H9 (cell line): ENCODE data around the gene LMTK2. TPM values are rescaled to one million over a fixed set of nuclear protein-coding genes. Genes with fewer than 3 reads are reported as not detected.

ENCODE experiments used
- DNase-seq: peaks from one replicate; pipeline ENCODE4 v3.0.0-alpha.2; 2017
- H2AFZ ChIP-seq: one replicate; pipeline ENCODE4 v1.6.1; 2013; ENCODE audit warnings: mild to moderate bottlenecking, low read length, control low read depth, moderate library complexity
- H2AK5ac ChIP-seq: 2 replicates; pipeline ENCODE4 v1.6.1; 2013; ENCODE audit warnings: low read length, control low read depth, mixed read lengths; ENCODE audit not compliant: insufficient read length
- H2BK120ac ChIP-seq: one replicate; pipeline ENCODE4 v1.6.1; 2013; ENCODE audit warnings: low read depth, mild to moderate bottlenecking, low read length, control low read depth, inconsistent platforms; ENCODE audit not compliant: poor library complexity, severe bottlenecking
- H2BK12ac ChIP-seq: 2 replicates; pipeline ENCODE4 v1.6.1; 2013; ENCODE audit warnings: low read length, control low read depth, mixed read lengths, low read depth; ENCODE audit not compliant: insufficient read length
- H2BK15ac ChIP-seq: 2 replicates; pipeline ENCODE4 v1.6.1; 2013; ENCODE audit warnings: low read depth, low read length, control low read depth
- H2BK20ac ChIP-seq: one replicate; pipeline ENCODE4 v1.6.1; 2013; ENCODE audit warnings: low read depth, mild to moderate bottlenecking, low read length, control low read depth, inconsistent platforms; ENCODE audit not compliant: poor library complexity, severe bottlenecking
- H2BK5ac ChIP-seq: 2 replicates; pipeline ENCODE4 v1.6.1; 2013; ENCODE audit warnings: low read length, control low read depth, mixed read lengths; ENCODE audit not compliant: insufficient read length
- H3K14ac ChIP-seq: 2 replicates; pipeline ENCODE4 v1.6.1; 2013; ENCODE audit warnings: low read length, control low read depth; ENCODE audit not compliant: insufficient read depth
- H3K18ac ChIP-seq: 2 replicates; pipeline ENCODE4 v1.6.1; 2013; ENCODE audit warnings: low read depth, mild to moderate bottlenecking, mixed read lengths, low read length, control low read depth; ENCODE audit not compliant: insufficient read length
- H3K23ac ChIP-seq: 2 replicates; pipeline ENCODE4 v1.6.1; 2013; ENCODE audit warnings: low read length, control low read depth, mixed read lengths, low read depth; ENCODE audit not compliant: insufficient read length
- H3K23me2 ChIP-seq: 2 replicates; pipeline ENCODE4 v1.6.1; 2013; ENCODE audit warnings: low read depth, mild to moderate bottlenecking, mixed read lengths, low read length, control low read depth; ENCODE audit not compliant: insufficient read length, poor library complexity, severe bottlenecking
- H3K27ac ChIP-seq: 2 replicates; pipeline ENCODE4 v1.5.1; 2013; ENCODE audit warnings: low read length, control low read depth, mixed read lengths, low read depth; ENCODE audit not compliant: insufficient read length
- H3K27me3 ChIP-seq: 2 replicates; pipeline ENCODE4 v1.6.1; 2013; ENCODE audit warnings: low read length, control low read depth, inconsistent platforms; ENCODE audit not compliant: insufficient read depth
- H3K4ac ChIP-seq: 2 replicates; pipeline ENCODE4 v1.6.1; 2013; ENCODE audit warnings: low read depth, mild to moderate bottlenecking, control low read depth, inconsistent platforms, low read length, moderate library complexity
- H3K4me1 ChIP-seq: 2 replicates; pipeline ENCODE4 v1.6.1; 2013; ENCODE audit warnings: low read length, control low read depth, inconsistent platforms; ENCODE audit not compliant: insufficient read depth
- H3K4me2 ChIP-seq: 2 replicates; pipeline ENCODE4 v1.6.1; 2013; ENCODE audit warnings: low read length, control low read depth, mixed read lengths; ENCODE audit not compliant: insufficient read length, insufficient read depth
- H3K56ac ChIP-seq: 2 replicates; pipeline ENCODE4 v1.6.1; 2013; ENCODE audit warnings: low read depth, mild to moderate bottlenecking, mixed read lengths, low read length, control low read depth; ENCODE audit not compliant: insufficient read length
- H3K79me1 ChIP-seq: 2 replicates; pipeline ENCODE4 v1.6.1; 2013; ENCODE audit warnings: low read depth, mild to moderate bottlenecking, moderate library complexity, low read length, control low read depth, inconsistent platforms; ENCODE audit not compliant: insufficient read depth, poor library complexity, severe bottlenecking
- H3K79me2 ChIP-seq: 2 replicates; pipeline ENCODE4 v1.6.1; 2013; ENCODE audit warnings: low read length, control low read depth, inconsistent platforms; ENCODE audit not compliant: insufficient read depth
- H3K9ac ChIP-seq: 2 replicates; pipeline ENCODE4 v1.6.1; 2013; ENCODE audit warnings: low read length, control low read depth, mixed read lengths; ENCODE audit not compliant: insufficient read length; ENCODE audit errors: extremely low read depth
- H3K9me3 ChIP-seq: one replicate; pipeline ENCODE4 v1.6.1; 2013; ENCODE audit warnings: low read depth, low read length, inconsistent platforms; ENCODE audit not compliant: control insufficient read depth
- H3T11ph ChIP-seq: one replicate; pipeline ENCODE4 v1.6.1; 2013; ENCODE audit warnings: mild to moderate bottlenecking, low read length, control low read depth, inconsistent platforms
- H4K20me1 ChIP-seq: one replicate; pipeline ENCODE4 v1.6.1; 2013; ENCODE audit not compliant: control insufficient read depth, insufficient read length, insufficient read depth
- H4K5ac ChIP-seq: 2 replicates; pipeline ENCODE4 v1.6.1; 2013; ENCODE audit warnings: low read depth, mild to moderate bottlenecking, mixed read lengths, low read length, control low read depth; ENCODE audit not compliant: insufficient read length
- H4K8ac ChIP-seq: replicated peaks from 2 replicates; pipeline ENCODE4 v1.6.1; 2013; ENCODE audit warnings: low read length, control low read depth, mixed read lengths, low read depth; ENCODE audit not compliant: insufficient read length
- H4K91ac ChIP-seq: 2 replicates; pipeline ENCODE4 v1.6.1; 2013; ENCODE audit warnings: low read depth, mild to moderate bottlenecking, moderate library complexity, mixed read lengths, low read length, control low read depth; ENCODE audit not compliant: insufficient read length
- H3K27ac Mint-ChIP-seq, 3 experiments: 2 replicates in 2 of 3; 3 replicates in 1 of 3; pipeline ENCODE4 v1.8.0; 2020 to 2021; ENCODE audit warnings: mixed read lengths in 3 of 3, mild to moderate bottlenecking in 1 of 3, moderate library complexity in 1 of 3
- H3K27me3 Mint-ChIP-seq: 2 replicates; pipeline ENCODE4 v1.8.0; 2021; ENCODE audit warnings: low read depth, mild to moderate bottlenecking, moderate library complexity, mixed read lengths
- H3K36me3 Mint-ChIP-seq, 3 experiments: 2 replicates in 2 of 3; 3 replicates in 1 of 3; pipeline ENCODE4 v1.8.0; 2020 to 2021; ENCODE audit warnings: low read depth in 3 of 3, mixed read lengths in 3 of 3; ENCODE audit not compliant: insufficient read depth in 1 of 3
- H3K4me1 Mint-ChIP-seq, 2 experiments: 2 replicates each; pipeline ENCODE4 v1.8.0; 2020; ENCODE audit warnings: mixed read lengths in 2 of 2
- H3K4me3 Mint-ChIP-seq, 2 experiments: 2 replicates in 1 of 2; 3 replicates in 1 of 2; pipeline ENCODE4 v1.8.0; 2020 to 2021; ENCODE audit warnings: mild to moderate bottlenecking in 2 of 2, mixed read lengths in 2 of 2, moderate library complexity in 1 of 2
- H3K9me3 Mint-ChIP-seq, 2 experiments: 2 replicates in 1 of 2; 3 replicates in 1 of 2; pipeline ENCODE4 v1.8.0; 2020; ENCODE audit warnings: mild to moderate bottlenecking in 2 of 2, mixed read lengths in 2 of 2, moderate library complexity in 1 of 2
- WGBS: extraction: QIAGEN DNeasy Blood & Tissue Kit; methylation state at CpG from one replicate; pipeline ENCODE4 v1.1.7; 2013; ENCODE audit warnings: missing lambda C conversion rate, low lambda C conversion rate, mixed read lengths; ENCODE audit not compliant: insufficient read length; ENCODE audit errors: extremely low coverage; 5-methylcytosine and 5-hydroxymethylcytosine counted together
- total RNA-seq: library from RNA; stranded (reverse); gene quantifications from 2 replicates; pipeline ENCODE4 v1.2.1, GENCODE V29; 2021
- TF ChIP-seq, protein P1 (sequence below): fragments of 200-600 bp; sonication (generic); conservative IDR thresholded peaks from 3 replicates; pipeline ENCODE4 v1.8.0; 2021; ENCODE audit warnings: antibody characterized with exemption, mild to moderate bottlenecking

LMTK2 gene
- total RNA-seq, 1 experiment from 2014 or later: 24.9 TPM

DNA sequence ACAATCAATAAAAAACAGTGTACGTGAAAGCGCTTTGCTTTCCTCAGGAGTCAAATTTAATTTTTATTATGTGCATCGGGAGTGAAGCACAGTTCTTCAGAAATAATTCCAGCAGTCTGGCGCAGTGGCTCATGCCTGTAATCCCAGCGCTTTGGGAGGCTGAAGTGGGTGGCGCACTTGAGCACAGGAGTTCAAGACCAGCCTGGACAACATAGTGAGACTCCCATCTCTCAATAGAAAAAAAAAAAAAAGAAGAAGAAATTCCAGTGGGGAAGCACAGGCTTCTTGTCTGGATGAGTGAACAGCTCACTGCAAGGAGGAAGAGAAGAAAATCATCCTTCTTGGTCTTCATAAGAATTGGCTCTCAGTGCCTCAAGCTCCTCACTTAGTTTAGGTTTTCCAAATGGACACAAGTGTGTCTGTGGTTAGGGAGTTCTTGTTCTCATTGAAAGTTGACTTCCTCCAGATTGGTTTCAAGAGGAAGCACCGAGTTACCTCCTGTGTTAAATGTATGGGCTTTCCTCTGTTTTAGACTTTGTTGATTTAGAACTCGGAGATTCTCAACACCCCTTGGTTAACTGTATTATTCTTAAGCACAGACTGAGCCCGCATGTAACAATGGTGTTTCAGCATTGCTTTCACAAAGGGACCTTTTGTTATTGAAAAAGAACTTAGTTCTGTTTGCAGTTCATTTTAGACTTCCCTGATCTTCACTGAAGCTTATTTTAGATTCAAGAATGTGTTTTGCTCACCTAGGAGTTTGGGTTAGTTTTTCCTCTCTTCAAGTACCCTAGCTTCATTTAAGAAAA lies 28.0 kb downstream of the LMTK2 start:
- peak overlapping the region; percentile 25 for H3K4me2 ChIP-seq
- WGBS: no CpG with 5 or more reads among the region's 9 CpGs

More for the DNA sequence above, 28.0 kb downstream of the LMTK2 start:
- Mint-ChIP-seq H3K4me1 (peaks cover 59% of the 10 kb centered on the region in 2 experiments), H3K9me3 (no peaks in the 10 kb centered on the region), H3K4me3 (no peak overlapping the region), H3K27me3 (no peaks in the 10 kb centered on the region), H3K27ac (peak overlapping the region; percentile 72 to 91 (median 86); a peak in 6 of 7 replicates), H3K36me3 (peaks cover 3 to 23% (median 16%) of the 10 kb centered on the region in 3 experiments; a peak in 6 of 7 replicates)
- no peak overlapping the region for H3K14ac ChIP-seq
- no peak overlapping the region for H3K23ac ChIP-seq
- H3K56ac ChIP-seq: no peak overlapping the region
- H2AK5ac ChIP-seq: no peak overlapping the region
- no peaks in the 10 kb centered on the region for H3K23me2 ChIP-seq
- no peak overlapping the region for H3T11ph ChIP-seq
- H3K79me2 ChIP-seq: peaks cover 3% of the 10 kb centered on the region; the same call in 1 of the 2 replicates
- H4K8ac ChIP-seq: no peak overlapping the region
- H3K4me1 ChIP-seq: no peaks in the 10 kb centered on the region
- no peak overlapping the region for H2BK15ac ChIP-seq
- TF ChIP-seq, protein P1, sequence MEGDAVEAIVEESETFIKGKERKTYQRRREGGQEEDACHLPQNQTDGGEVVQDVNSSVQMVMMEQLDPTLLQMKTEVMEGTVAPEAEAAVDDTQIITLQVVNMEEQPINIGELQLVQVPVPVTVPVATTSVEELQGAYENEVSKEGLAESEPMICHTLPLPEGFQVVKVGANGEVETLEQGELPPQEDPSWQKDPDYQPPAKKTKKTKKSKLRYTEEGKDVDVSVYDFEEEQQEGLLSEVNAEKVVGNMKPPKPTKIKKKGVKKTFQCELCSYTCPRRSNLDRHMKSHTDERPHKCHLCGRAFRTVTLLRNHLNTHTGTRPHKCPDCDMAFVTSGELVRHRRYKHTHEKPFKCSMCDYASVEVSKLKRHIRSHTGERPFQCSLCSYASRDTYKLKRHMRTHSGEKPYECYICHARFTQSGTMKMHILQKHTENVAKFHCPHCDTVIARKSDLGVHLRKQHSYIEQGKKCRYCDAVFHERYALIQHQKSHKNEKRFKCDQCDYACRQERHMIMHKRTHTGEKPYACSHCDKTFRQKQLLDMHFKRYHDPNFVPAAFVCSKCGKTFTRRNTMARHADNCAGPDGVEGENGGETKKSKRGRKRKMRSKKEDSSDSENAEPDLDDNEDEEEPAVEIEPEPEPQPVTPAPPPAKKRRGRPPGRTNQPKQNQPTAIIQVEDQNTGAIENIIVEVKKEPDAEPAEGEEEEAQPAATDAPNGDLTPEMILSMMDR: peak; percentile 27; the same call in 1 of the 3 replicates
- H2BK120ac ChIP-seq: no peak overlapping the region
- H2BK12ac ChIP-seq: no peak overlapping the region
- H2BK20ac ChIP-seq: no peak overlapping the region
- H3K27ac ChIP-seq: peak overlapping the region; percentile 30
- no peak overlapping the region for H4K5ac ChIP-seq
- no peak overlapping the region for H4K91ac ChIP-seq
- H4K20me1 ChIP-seq: no peaks in the 10 kb centered on the region
- no peak overlapping the region for H3K4ac ChIP-seq
- H3K18ac ChIP-seq: no peak overlapping the region
- H3K9me3 ChIP-seq: no peaks in the 10 kb centered on the region
- H3K27me3 ChIP-seq: no peaks in the 10 kb centered on the region
- no peak overlapping the region for H2AFZ ChIP-seq
- H3K9ac ChIP-seq: no peak overlapping the region
- no peaks in the 10 kb centered on the region for H3K79me1 ChIP-seq
- no peak for DNase-seq
- no peak overlapping the region for H2BK5ac ChIP-seq
